ENCODE results near the gene IQCB1.

IQCB1 gene

GRCh38 chr3:121835465-121835801 lies 573 bp upstream of the IQCB1 start:
- Histone ChIP-seq H3K4me1 (ENCODE audit: insufficient read depth, low read length) (peaks cover 5% of the 10 kb centered on the region; the same call in 1 of the 2 replicates), H3K9me3 (ENCODE audit: control insufficient read depth, insufficient read depth, low read length) (no peaks in the 10 kb centered on the region), H3K36me3 (ENCODE audit: insufficient read depth, low read length) (no peaks in the 10 kb centered on the region), H3K9ac (ENCODE audit: low read depth, low read length) (peak overlapping the region; percentile 83)

- Histone ChIP-seq H3K9ac (ENCODE audit: low read depth, low read length) (peak overlapping the region; percentile 83), H3K9me3 (ENCODE audit: control insufficient read depth, insufficient read depth, low read length) (no peaks in the 10 kb centered on the region), H3K36me3 (ENCODE audit: insufficient read depth, low read length) (no peaks in the 10 kb centered on the region), H3K4me1 (ENCODE audit: insufficient read depth, low read length) (peaks cover 5% of the 10 kb centered on the region; the same call in 1 of the 2 replicates)
Measured at GRCh38 chr3:121834157-121834670, 646 bp downstream of the IQCB1 start.

GRCh38 chr3:121822973-121823372 lies 11.9 kb downstream of the IQCB1 start:
- Histone ChIP-seq H3K4me1 (ENCODE audit: insufficient read depth, low read length) (no peaks in the 10 kb centered on the region), H3K9ac (ENCODE audit: low read depth, low read length) (no peak overlapping the region), H3K36me3 (ENCODE audit: insufficient read depth, low read length) (peaks cover 8% of the 10 kb centered on the region), H3K9me3 (ENCODE audit: control insufficient read depth, insufficient read depth, low read length) (peaks cover 4% of the 10 kb centered on the region; the same call in 1 of the 2 replicates)

GRCh38 chr3:121821421-121822199 lies 13.2 kb downstream of the IQCB1 start:
- peaks cover 4% of the 10 kb centered on the region; the same call in 1 of the 2 replicates for H3K9me3 ChIP-seq (ENCODE audit: control insufficient read depth, insufficient read depth, low read length)
- H3K36me3 ChIP-seq (ENCODE audit: insufficient read depth, low read length), result peaks cover 12% of the 10 kb centered on the region
- no peak overlapping the region for H3K9ac ChIP-seq (ENCODE audit: low read depth, low read length)
- H3K4me1 ChIP-seq (ENCODE audit: insufficient read depth, low read length), result no peaks in the 10 kb centered on the region

- peaks cover 9% of the 10 kb centered on the region for H3K36me3 ChIP-seq (ENCODE audit: insufficient read depth, low read length)
- H3K9ac ChIP-seq (ENCODE audit: low read depth, low read length), result no peak overlapping the region
- no peaks in the 10 kb centered on the region for H3K4me1 ChIP-seq (ENCODE audit: insufficient read depth, low read length)
- peaks cover 4% of the 10 kb centered on the region; the same call in 1 of the 2 replicates for H3K9me3 ChIP-seq (ENCODE audit: control insufficient read depth, insufficient read depth, low read length)
Measured at GRCh38 chr3:121819236-121819635, 15.6 kb downstream of the IQCB1 start.

GRCh38 chr3:121818578-121818977 lies 16.3 kb downstream of the IQCB1 start:
- H3K9ac ChIP-seq (ENCODE audit: low read depth, low read length), result no peak overlapping the region
- H3K4me1 ChIP-seq (ENCODE audit: insufficient read depth, low read length), result no peaks in the 10 kb centered on the region
- peaks cover 9% of the 10 kb centered on the region for H3K36me3 ChIP-seq (ENCODE audit: insufficient read depth, low read length)
- H3K9me3 ChIP-seq (ENCODE audit: control insufficient read depth, insufficient read depth, low read length), result peaks cover 4% of the 10 kb centered on the region; the same call in 1 of the 2 replicates

GRCh38 chr3:121817753-121818152 lies 17.1 kb downstream of the IQCB1 start:
- Histone ChIP-seq H3K4me1 (ENCODE audit: insufficient read depth, low read length) (no peaks in the 10 kb centered on the region), H3K9ac (ENCODE audit: low read depth, low read length) (no peak overlapping the region), H3K9me3 (ENCODE audit: control insufficient read depth, insufficient read depth, low read length) (no peaks in the 10 kb centered on the region), H3K36me3 (ENCODE audit: insufficient read depth, low read length) (peaks cover 9% of the 10 kb centered on the region)

- Histone ChIP-seq H3K4me1 (ENCODE audit: insufficient read depth, low read length) (no peaks in the 10 kb centered on the region), H3K9ac (ENCODE audit: low read depth, low read length) (no peak overlapping the region), H3K36me3 (ENCODE audit: insufficient read depth, low read length) (no peaks in the 10 kb centered on the region; the same call in none of the 2 replicates), H3K9me3 (ENCODE audit: control insufficient read depth, insufficient read depth, low read length) (no peaks in the 10 kb centered on the region)
Measured at GRCh38 chr3:121809249-121809648, 25.6 kb downstream of the IQCB1 start.

GRCh38 chr3:121803771-121804320 lies 31.0 kb downstream of the IQCB1 start:
- H3K4me1 ChIP-seq (ENCODE audit: insufficient read depth, low read length), result no peaks in the 10 kb centered on the region
- H3K9me3 ChIP-seq (ENCODE audit: control insufficient read depth, insufficient read depth, low read length), result no peaks in the 10 kb centered on the region
- no peak overlapping the region for H3K9ac ChIP-seq (ENCODE audit: low read depth, low read length)
- H3K36me3 ChIP-seq (ENCODE audit: insufficient read depth, low read length), result no peaks in the 10 kb centered on the region; the same call in 1 of the 2 replicates

GRCh38 chr3:121800906-121801305 lies 34.0 kb downstream of the IQCB1 start:
- Histone ChIP-seq H3K4me1 (ENCODE audit: insufficient read depth, low read length) (no peaks in the 10 kb centered on the region), H3K9ac (ENCODE audit: low read depth, low read length) (no peak overlapping the region), H3K9me3 (ENCODE audit: control insufficient read depth, insufficient read depth, low read length) (no peaks in the 10 kb centered on the region), H3K36me3 (ENCODE audit: insufficient read depth, low read length) (no peaks in the 10 kb centered on the region)

- H3K9ac ChIP-seq (ENCODE audit: low read depth, low read length), result no peak overlapping the region
- no peaks in the 10 kb centered on the region; the same call in 1 of the 2 replicates for H3K36me3 ChIP-seq (ENCODE audit: insufficient read depth, low read length)
- no peaks in the 10 kb centered on the region for H3K9me3 ChIP-seq (ENCODE audit: control insufficient read depth, insufficient read depth, low read length)
- no peaks in the 10 kb centered on the region for H3K4me1 ChIP-seq (ENCODE audit: insufficient read depth, low read length)
Measured at GRCh38 chr3:121796970-121797369, 37.9 kb downstream of the IQCB1 start.

GRCh38 chr3:121794264-121794983 lies 40.4 kb downstream of the IQCB1 start:
- H3K9ac ChIP-seq (ENCODE audit: low read depth, low read length), result no peak overlapping the region
- no peaks in the 10 kb centered on the region; the same call in none of the 2 replicates for H3K36me3 ChIP-seq (ENCODE audit: insufficient read depth, low read length)
- no peaks in the 10 kb centered on the region for H3K9me3 ChIP-seq (ENCODE audit: control insufficient read depth, insufficient read depth, low read length)
- no peaks in the 10 kb centered on the region for H3K4me1 ChIP-seq (ENCODE audit: insufficient read depth, low read length)

- Histone ChIP-seq H3K36me3 (ENCODE audit: insufficient read depth, low read length) (peaks cover 10% of the 10 kb centered on the region), H3K4me1 (ENCODE audit: insufficient read depth, low read length) (no peaks in the 10 kb centered on the region), H3K9me3 (ENCODE audit: control insufficient read depth, insufficient read depth, low read length) (no peaks in the 10 kb centered on the region), H3K9ac (ENCODE audit: low read depth, low read length) (no peak overlapping the region)
Measured at GRCh38 chr3:121793078-121793477, 41.8 kb downstream of the IQCB1 start.

- no peaks in the 10 kb centered on the region for H3K4me1 ChIP-seq (ENCODE audit: insufficient read depth, low read length)
- H3K36me3 ChIP-seq (ENCODE audit: insufficient read depth, low read length), result peaks cover 12% of the 10 kb centered on the region
Measured at GRCh38 chr3:121786485-121786884, 48.4 kb downstream of the IQCB1 start.

More at GRCh38 chr3:121786485-121786884, 48.4 kb downstream of the IQCB1 start:
- H3K9me3 ChIP-seq (ENCODE audit: control insufficient read depth, insufficient read depth, low read length), result no peaks in the 10 kb centered on the region
- no peak overlapping the region for H3K9ac ChIP-seq (ENCODE audit: low read depth, low read length)

Measured in ES-I3 (cell line).